SK-N-SH (cell line): Measurements from ENCODE around the gene SND1. TPM values are rescaled to one million over a fixed set of nuclear protein-coding genes. Genes with fewer than 3 reads are reported as not detected.

Source experiments
- CTCF ChIA-PET: fragments of 300-600, 350-600 bp; formaldehyde crosslinking; extraction: SDS; loops from one replicate; lab custom pipeline; 2021; lab: Yijun Ruan, JAX
- POLR2A ChIA-PET: fragments of 350-600 bp; sonication (Branson Sonifier 250); formaldehyde crosslinking; extraction: SDS; loops from one replicate; lab custom pipeline; 2020; ENCODE audit warnings: antibody characterized with exemption, inconsistent platforms; lab: Yijun Ruan, JAX
- DNase-seq: peaks from one replicate; pipeline ENCODE4 v3.0.0; 2012
- H2AFZ ChIP-seq: fragments of 200-600 bp; sonication (generic); 2 replicates; pipeline ENCODE4 v1.8.1; 2016; ENCODE audit warnings: antibody characterized with exemption, mild to moderate bottlenecking, low read depth
- H3F3A ChIP-seq: fragments of 200-600 bp; sonication (generic); replicated peaks from 2 replicates; pipeline ENCODE3; 2016; ENCODE audit warnings: antibody characterized with exemption, mild to moderate bottlenecking; ENCODE audit not compliant: insufficient read depth
- H3K27ac ChIP-seq, 2 experiments: fragments of 200-500 bp in 1 of 2; fragments of 200-600 bp in 1 of 2; sonication (Bioruptor generic) in 1 of 2; sonication (generic), shearing (Covaris generic) in 1 of 2; 2 replicates each; pipeline versions ENCODE4 v1.5.1 to v1.6.1; 2014 to 2016; ENCODE audit warnings: low read depth in 2 of 2, inconsistent platforms in 1 of 2, low read length in 1 of 2, mild to moderate bottlenecking in 1 of 2, mixed read lengths in 1 of 2
- H3K27me3 ChIP-seq: fragments of 200-600 bp; sonication (generic), shearing (Covaris generic); 2 replicates; pipeline ENCODE4 v1.6.1; 2016; ENCODE audit warnings: mixed run types; ENCODE audit not compliant: insufficient read depth
- H3K36me3 ChIP-seq, 2 experiments: fragments of 200-500 bp in 1 of 2; fragments of 200-600 bp in 1 of 2; sonication (Bioruptor generic) in 1 of 2; sonication (generic) in 1 of 2; replicated peaks in 1 of 2; 2 replicates each; pipeline versions ENCODE3 to v1.5.1; 2014 to 2016; ENCODE audit warnings: low read length in 1 of 2, mild to moderate bottlenecking in 1 of 2; ENCODE audit not compliant: insufficient read depth in 2 of 2, control insufficient read depth in 1 of 2
- H3K4me1 ChIP-seq, 2 experiments: fragments of 200-500 bp in 1 of 2; fragments of 200-600 bp in 1 of 2; sonication (Bioruptor generic) in 1 of 2; sonication (generic), shearing (Covaris generic) in 1 of 2; 2 replicates each; pipeline versions ENCODE4 v1.5.1 to v1.6.1; 2014 to 2016; ENCODE audit warnings: low read depth in 1 of 2, low read length in 1 of 2, mixed run types in 1 of 2; ENCODE audit not compliant: insufficient read depth in 2 of 2, control insufficient read depth in 1 of 2
- H3K4me2 ChIP-seq: fragments of 200-600 bp; sonication (generic), shearing (Covaris generic); 2 replicates; pipeline ENCODE4 v1.6.1; 2017; ENCODE audit warnings: mixed run types
- H3K4me3 ChIP-seq, 2 experiments: fragments of 200-500 bp in 1 of 2; fragments of 200-600 bp in 1 of 2; sonication (Bioruptor generic) in 1 of 2; sonication (generic), shearing (Covaris generic) in 1 of 2; 2 replicates each; pipeline versions ENCODE4 v1.5.1 to v1.8.1; 2014 to 2016; ENCODE audit warnings: low read depth in 2 of 2, inconsistent platforms in 1 of 2, low read length in 1 of 2, mild to moderate bottlenecking in 1 of 2, mixed read lengths in 1 of 2, moderate library complexity in 1 of 2
- H3K79me2 ChIP-seq: fragments of 200-600 bp; sonication (generic); 2 replicates; pipeline ENCODE4 v1.8.1; 2017; ENCODE audit warnings: mild to moderate bottlenecking; ENCODE audit not compliant: insufficient read depth
- H3K9ac ChIP-seq: fragments of 200-600 bp; sonication (generic); 2 replicates; pipeline ENCODE4 v1.6.1; 2017; ENCODE audit warnings: mixed run types
- H3K9me2 ChIP-seq: fragments of 200-600 bp; sonication (generic); 2 replicates; pipeline ENCODE4 v1.6.1; 2017; ENCODE audit warnings: mixed run types
- H3K9me3 ChIP-seq: fragments of 200-600 bp; sonication (generic); 2 replicates; pipeline ENCODE4 v1.6.1; 2017; ENCODE audit warnings: mixed run types, mild to moderate bottlenecking, moderate library complexity
- H4K20me1 ChIP-seq: fragments of 200-600 bp; sonication (generic); 2 replicates; pipeline ENCODE4 v1.6.1; 2017; ENCODE audit warnings: mild to moderate bottlenecking, mixed run types; ENCODE audit not compliant: insufficient read depth
- CHD2 ChIP-seq: fragments of 150-350 bp; IDR thresholded peaks from 2 replicates; pipeline ENCODE4 v1.6.1; 2018; ENCODE audit warnings: low read length; ENCODE audit not compliant: partially characterized antibody
- CTCF ChIP-seq: fragments of 200-600 bp; sonication (generic); IDR thresholded peaks from 2 replicates; pipeline ENCODE4 v1.6.1; 2017; ENCODE audit warnings: antibody characterized with exemption, mild to moderate bottlenecking, moderate library complexity
- ELF1 ChIP-seq: IDR thresholded peaks from 2 replicates; pipeline ENCODE4 v1.4.0; 2012
- EP300 ChIP-seq, 2 experiments: IDR thresholded peaks; 2 replicates each; pipeline versions ENCODE4 v1.4.0 to v1.6.1; 2012; ENCODE audit warnings: borderline replicate concordance in 1 of 2, low read depth in 1 of 2, low read length in 1 of 2
- EZH2phosphoT487 ChIP-seq: fragments of 200-600 bp; sonication (generic); IDR thresholded peaks from 2 replicates; pipeline ENCODE4 v1.6.1; 2017; ENCODE audit warnings: low read depth, mixed run types, mild to moderate bottlenecking, antibody characterized with exemption, moderate library complexity, borderline replicate concordance
- FOSL2 ChIP-seq: IDR thresholded peaks from 2 replicates; pipeline ENCODE4 v1.4.0; 2012; ENCODE audit warnings: low read depth, mild to moderate bottlenecking, moderate library complexity, borderline replicate concordance
- GABPA ChIP-seq: IDR thresholded peaks from 2 replicates; pipeline ENCODE4 v1.4.0; 2012; ENCODE audit warnings: low read depth, mild to moderate bottlenecking
- GATA2 ChIP-seq: sonication (generic); formaldehyde crosslinking; IDR thresholded peaks from 2 replicates; pipeline ENCODE4 v1.5.0; 2020; ENCODE audit warnings: mild to moderate bottlenecking, missing genetic modification reagents
- MXI1 ChIP-seq: IDR thresholded peaks from 2 replicates; pipeline ENCODE4 v1.6.1; 2012; ENCODE audit warnings: mild to moderate bottlenecking, low read depth, low read length, improper control_type of control experiment
- NFIC ChIP-seq: IDR thresholded peaks from 2 replicates; pipeline ENCODE4 v1.4.0; 2012; ENCODE audit warnings: borderline replicate concordance
- RCOR1 ChIP-seq: fragments of 150-350 bp; IDR thresholded peaks from 2 replicates; pipeline ENCODE4 v1.6.1; 2017; ENCODE audit warnings: antibody characterized with exemption, low read length
- RXRA ChIP-seq: IDR thresholded peaks from 2 replicates; pipeline ENCODE4 v1.4.0; 2012; ENCODE audit warnings: low read depth, mild to moderate bottlenecking, borderline replicate concordance
- SIN3A ChIP-seq: IDR thresholded peaks from 2 replicates; pipeline ENCODE4 v1.6.1; 2012; ENCODE audit warnings: low read depth, mild to moderate bottlenecking, low read length, moderate library complexity, borderline replicate concordance
- SMC3 ChIP-seq: IDR thresholded peaks from 2 replicates; pipeline ENCODE4 v1.6.1; 2012; ENCODE audit warnings: low read depth, low read length, improper control_type of control experiment
- TCF12 ChIP-seq: IDR thresholded peaks from 2 replicates; pipeline ENCODE4 v1.4.0; 2012
- TEAD4 ChIP-seq: IDR thresholded peaks from 2 replicates; pipeline ENCODE4 v1.4.0; 2012; ENCODE audit warnings: mild to moderate bottlenecking, borderline replicate concordance; ENCODE audit not compliant: insufficient read depth
- YY1 ChIP-seq: IDR thresholded peaks from 2 replicates; pipeline ENCODE4 v1.4.0; 2012; ENCODE audit warnings: low read depth, mild to moderate bottlenecking
- WGBS: methylation state at CpG from one replicate; pipeline ENCODE4 v1.1.6; 2017; ENCODE audit warnings: low lambda C conversion rate; 5-methylcytosine and 5-hydroxymethylcytosine counted together
- polyA plus RNA-seq, 3 experiments: library from polyadenylated mRNA; depleted of rRNA; stranded (reverse); fragments of >200 nt; gene quantifications; 2 replicates each; pipeline ENCODE4 v1.2.3, GENCODE V29; 2012
- TF ChIP-seq, protein P1 (sequence below): IDR thresholded peaks from 2 replicates; pipeline ENCODE4 v1.4.0; 2012; ENCODE audit warnings: low read depth, borderline replicate concordance
- TF ChIP-seq, protein P2 (sequence below): IDR thresholded peaks from 2 replicates; pipeline ENCODE4; 2012
- TF ChIP-seq, protein P3 (sequence below): fragments of 150-350 bp; IDR thresholded peaks from 2 replicates; pipeline ENCODE4 v1.6.1; 2017; ENCODE audit warnings: antibody characterized with exemption, low read length, low read depth, borderline replicate concordance

The SND1 gene
- polyA plus RNA-seq, 1 of the 3 experiments (the other 2 are of a cell fraction) = 165 TPM

- Histone ChIP-seq H3K27me3 (no peaks in the 10 kb centered on the region), H3K36me3 (peaks cover 8 to 10% of the 10 kb centered on the region in 2 experiments), H3K4me3 (no peak overlapping the region), H4K20me1 (peaks cover 55% of the 10 kb centered on the region), H3K4me1 (peaks cover 18 to 26% of the 10 kb centered on the region in 2 experiments; a peak in 3 of 4 replicates), H3K79me2 (peaks cover 89% of the 10 kb centered on the region), H3K27ac (no peak overlapping the region), H3K9me3 (no peaks in the 10 kb centered on the region), H3K4me2 (no peak overlapping the region), H3K9ac (no peak overlapping the region), H3K9me2 (no peaks in the 10 kb centered on the region), H3F3A (no peaks in the 10 kb centered on the region), H2AFZ (no peak overlapping the region)
- TF ChIP-seq RCOR1 (no peak), SMC3 (no peak), SIN3A (no peak), GABPA (no peak), RXRA (no peak), CHD2 (no peak), ELF1 (no peak), YY1 (no peak), EZH2phosphoT487 (no peak), TCF12 (no peak), GATA2 (CRISPR knock-in tag) (no peak), MXI1 (no peak), FOSL2 (no peak), NFIC (no peak)
- TF ChIP-seq, protein P1, sequence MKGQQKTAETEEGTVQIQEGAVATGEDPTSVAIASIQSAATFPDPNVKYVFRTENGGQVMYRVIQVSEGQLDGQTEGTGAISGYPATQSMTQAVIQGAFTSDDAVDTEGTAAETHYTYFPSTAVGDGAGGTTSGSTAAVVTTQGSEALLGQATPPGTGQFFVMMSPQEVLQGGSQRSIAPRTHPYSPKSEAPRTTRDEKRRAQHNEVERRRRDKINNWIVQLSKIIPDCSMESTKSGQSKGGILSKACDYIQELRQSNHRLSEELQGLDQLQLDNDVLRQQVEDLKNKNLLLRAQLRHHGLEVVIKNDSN = no peak
- TF ChIP-seq, protein P2, sequence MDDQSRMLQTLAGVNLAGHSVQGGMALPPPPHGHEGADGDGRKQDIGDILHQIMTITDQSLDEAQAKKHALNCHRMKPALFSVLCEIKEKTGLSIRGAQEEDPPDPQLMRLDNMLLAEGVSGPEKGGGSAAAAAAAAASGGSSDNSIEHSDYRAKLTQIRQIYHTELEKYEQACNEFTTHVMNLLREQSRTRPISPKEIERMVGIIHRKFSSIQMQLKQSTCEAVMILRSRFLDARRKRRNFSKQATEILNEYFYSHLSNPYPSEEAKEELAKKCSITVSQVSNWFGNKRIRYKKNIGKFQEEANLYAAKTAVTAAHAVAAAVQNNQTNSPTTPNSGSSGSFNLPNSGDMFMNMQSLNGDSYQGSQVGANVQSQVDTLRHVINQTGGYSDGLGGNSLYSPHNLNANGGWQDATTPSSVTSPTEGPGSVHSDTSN = no peak
- DNase-seq = no peak
- ChIA-PET CTCF (interaction anchor here (0.7 to 1.6 kb wide), 6 partner anchors 10 to 429 kb away, joined by 3 to 5 read pairs (median 4); no protein-coding TSS in a partner anchor), POLR2A (no interaction called here)
- WGBS = 96% methylated on average over 1 of the region's 1 CpG
Measured at GRCh38 chr7:127780489-127780888, 128.5 kb downstream of the SND1 start.

- H3K79me2 ChIP-seq = peaks cover 92% of the 10 kb centered on the region
- H3K9me2 ChIP-seq = no peaks in the 10 kb centered on the region
- no peak overlapping the region for H3K4me3 ChIP-seq
- H3K4me1 ChIP-seq = peaks cover 24 to 26% of the 10 kb centered on the region in 2 experiments; a peak in 3 of 4 replicates
- DNase-seq = no peak
- no peaks in the 10 kb centered on the region for H3K9me3 ChIP-seq
- no peak overlapping the region for H3K4me2 ChIP-seq
- H3K27me3 ChIP-seq = no peaks in the 10 kb centered on the region
- ChIA-PET POLR2A (no interaction called here), CTCF (interaction anchor here (0.5 to 1.6 kb wide), 7 partner anchors 10 to 428 kb away, joined by 3 to 5 read pairs (median 4); no protein-coding TSS in a partner anchor)
- no peaks in the 10 kb centered on the region for H3F3A ChIP-seq
- no peak overlapping the region for H3K9ac ChIP-seq
- peaks cover 61% of the 10 kb centered on the region for H4K20me1 ChIP-seq
- H3K36me3 ChIP-seq = peaks cover 8% of the 10 kb centered on the region in 2 experiments
- TF ChIP-seq TEAD4 = no peak
- TF ChIP-seq, protein P1 = no peak
- no peak for TF ChIP-seq CTCF
- TF ChIP-seq, protein P3, sequence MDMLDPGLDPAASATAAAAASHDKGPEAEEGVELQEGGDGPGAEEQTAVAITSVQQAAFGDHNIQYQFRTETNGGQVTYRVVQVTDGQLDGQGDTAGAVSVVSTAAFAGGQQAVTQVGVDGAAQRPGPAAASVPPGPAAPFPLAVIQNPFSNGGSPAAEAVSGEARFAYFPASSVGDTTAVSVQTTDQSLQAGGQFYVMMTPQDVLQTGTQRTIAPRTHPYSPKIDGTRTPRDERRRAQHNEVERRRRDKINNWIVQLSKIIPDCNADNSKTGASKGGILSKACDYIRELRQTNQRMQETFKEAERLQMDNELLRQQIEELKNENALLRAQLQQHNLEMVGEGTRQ = no peak
- no peak for TF ChIP-seq EP300 (IDR thresholded peaks at IDR 0.05; ENCODE audit: borderline replicate concordance in 1 of 2, low read depth in 1 of 2, low read length in 1 of 2)
- TF ChIP-seq YY1 = no peak
- TF ChIP-seq RCOR1 = no peak
- WGBS = 74% methylated on average over 4 of the region's 4 CpGs
- H2AFZ ChIP-seq = no peak overlapping the region
- no peak overlapping the region for H3K27ac ChIP-seq
Measured at GRCh38 chr7:127781081-127781480, 129.1 kb downstream of the SND1 start.
